ENCODE measurements around the gene SYK.

- TF ChIP-seq EZH2phosphoT487 (IDR thresholded peaks at IDR 0.05; ENCODE audit: low read depth) (no peak), CTCF (IDR thresholded peaks at IDR 0.05; ENCODE audit: low read depth, low read length) (no peak)
Measured at GRCh38 chr9:90847971-90848370, 46.4 kb downstream of the SYK start.
